T1000 (cell line): ENCODE data around the gene EYA2.

Experiments used
- DNase-seq: peaks from one replicate; lab custom pipeline; 2025; ENCODE audit warnings: mixed read lengths; lab: John Stamatoyannopoulos, UW

Gene EYA2

DNA sequence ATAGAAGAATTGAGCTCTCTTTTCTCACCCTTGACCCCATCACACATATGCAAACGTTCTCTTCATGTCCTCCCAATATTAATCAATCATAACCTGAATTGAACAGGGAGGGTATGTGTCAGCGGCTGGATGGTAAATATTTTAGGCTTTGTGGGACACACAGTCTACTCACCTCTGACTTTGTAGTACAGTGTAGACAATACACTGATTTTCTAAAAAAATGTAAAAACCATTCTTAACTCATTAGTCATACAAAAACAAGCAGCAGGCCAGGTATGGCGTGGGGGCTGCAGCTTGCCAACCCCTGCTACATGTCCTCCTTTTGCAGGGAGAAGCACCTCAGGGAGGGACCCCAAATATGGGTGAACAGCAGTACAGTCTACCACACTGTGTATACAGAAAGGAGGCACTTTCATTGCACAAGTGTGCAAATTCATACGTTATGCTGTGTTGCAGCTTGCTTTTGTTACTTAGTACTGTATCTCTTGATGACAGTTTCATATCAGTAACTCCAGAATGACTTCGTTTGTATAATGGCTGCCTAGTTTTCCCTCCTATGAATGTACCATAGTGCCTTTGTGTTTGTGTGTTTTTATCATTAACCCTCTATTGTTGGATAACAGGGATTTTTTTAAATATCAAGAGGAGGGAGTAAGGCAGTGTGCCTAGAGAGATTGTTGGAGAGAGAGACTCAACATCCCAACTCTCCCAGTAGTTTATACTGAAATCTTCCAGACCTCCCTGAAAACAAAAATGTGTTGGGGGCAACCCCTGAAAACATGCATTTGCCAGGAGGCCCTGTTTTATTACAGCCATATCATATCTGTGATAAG lies 247.5 kb downstream of the EYA2 start:
- no peak for DNase-seq

DNA sequence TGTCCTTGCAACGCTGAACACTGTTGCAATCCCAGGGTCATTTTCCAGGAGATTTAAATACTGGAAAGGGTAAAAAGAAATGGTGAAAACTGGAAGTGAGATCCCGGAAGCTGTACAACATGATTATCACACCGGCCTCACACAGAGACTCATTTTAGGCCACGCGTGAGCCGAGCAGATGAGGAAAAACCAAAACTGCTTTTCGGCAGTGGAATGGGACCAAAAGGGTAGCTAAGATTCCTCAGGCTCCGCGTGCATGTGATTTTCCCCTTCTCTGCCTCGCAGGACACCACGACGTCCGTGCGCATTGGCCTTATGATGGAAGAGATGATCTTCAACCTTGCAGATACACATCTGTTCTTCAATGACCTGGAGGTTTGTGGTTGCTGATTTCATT lies 248.1 kb downstream of the EYA2 start:
- no peak for DNase-seq

DNA sequence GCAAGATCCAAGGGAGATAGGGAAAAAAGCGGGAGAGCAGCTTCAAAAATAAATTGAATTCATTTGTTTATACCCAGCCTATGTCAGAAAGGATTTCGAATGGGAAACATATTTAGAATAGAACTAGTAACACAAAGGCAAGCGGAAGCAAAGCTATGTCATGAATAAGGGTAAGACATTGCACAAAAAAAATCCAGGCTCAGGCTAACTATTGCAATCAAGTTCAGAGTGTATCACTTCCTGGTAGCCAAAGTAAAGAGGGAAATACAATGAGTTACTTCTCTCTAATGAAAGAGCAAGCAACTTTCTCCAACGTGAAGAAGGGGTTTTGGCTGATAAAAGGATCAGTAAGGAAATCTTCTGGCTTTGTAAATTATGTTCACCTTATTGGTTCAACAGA lies 249.0 kb downstream of the EYA2 start:
- no peak for DNase-seq

DNA sequence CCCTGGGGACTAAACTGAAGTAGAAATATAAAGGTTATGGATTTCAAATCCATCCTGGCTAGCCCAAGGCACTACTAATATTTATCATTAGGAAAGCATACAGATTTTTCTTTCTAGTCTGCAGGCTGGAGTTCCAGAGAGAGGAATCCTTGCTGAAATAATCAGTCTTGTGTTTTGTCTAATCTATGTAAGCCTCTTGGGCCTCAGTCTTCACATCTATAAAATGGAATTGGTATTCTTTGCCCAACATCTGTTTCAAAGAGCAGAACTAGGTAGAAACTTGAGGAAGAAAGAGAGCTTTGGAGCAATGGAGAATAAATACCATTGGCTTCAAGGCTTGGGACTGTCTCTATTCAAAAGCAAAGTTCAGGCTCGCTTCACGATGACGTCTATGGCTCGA lies 249.8 kb downstream of the EYA2 start:
- DNase-seq: no peak

DNA sequence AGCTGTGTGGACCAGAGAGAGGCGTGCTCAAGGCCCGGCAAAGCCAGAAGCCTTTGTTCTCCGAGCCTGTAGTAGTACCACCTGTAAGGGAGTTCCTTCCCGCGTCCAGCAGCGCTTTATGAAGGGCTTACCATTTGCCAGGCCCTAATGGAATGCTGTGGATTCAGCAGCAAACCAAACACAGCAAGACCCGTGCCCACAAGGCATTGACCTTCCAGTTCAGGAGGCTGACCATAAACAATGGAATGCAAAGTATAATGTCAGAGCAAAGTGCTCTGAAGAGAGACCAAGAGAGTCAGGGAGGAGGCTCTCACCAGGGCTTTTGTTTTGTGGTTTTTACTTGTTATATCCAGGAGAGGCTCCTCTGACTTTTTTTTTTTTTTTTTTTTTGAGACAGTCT lies 252.0 kb downstream of the EYA2 start:
- DNase-seq: peak; percentile 80

DNA sequence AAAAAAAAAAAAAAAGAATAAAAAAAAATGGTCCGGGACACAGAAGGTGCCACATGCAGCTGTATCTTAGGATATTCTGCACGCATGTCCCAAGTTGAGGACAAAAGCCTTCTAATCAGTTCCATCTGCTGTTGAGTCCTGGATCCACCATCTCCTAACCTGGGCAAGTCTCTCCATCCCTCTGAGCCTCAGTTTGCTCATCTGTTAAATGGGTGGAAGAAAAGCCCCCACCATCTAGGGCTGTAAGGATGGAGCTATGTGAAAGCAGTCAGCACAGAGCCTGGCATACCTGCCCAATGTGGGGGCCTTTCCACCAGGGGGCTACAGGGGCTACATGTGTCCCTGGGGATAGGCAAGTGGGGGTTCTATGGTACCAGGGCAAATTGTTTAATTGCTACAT lies 253.4 kb downstream of the EYA2 start:
- DNase-seq: no peak

DNA sequence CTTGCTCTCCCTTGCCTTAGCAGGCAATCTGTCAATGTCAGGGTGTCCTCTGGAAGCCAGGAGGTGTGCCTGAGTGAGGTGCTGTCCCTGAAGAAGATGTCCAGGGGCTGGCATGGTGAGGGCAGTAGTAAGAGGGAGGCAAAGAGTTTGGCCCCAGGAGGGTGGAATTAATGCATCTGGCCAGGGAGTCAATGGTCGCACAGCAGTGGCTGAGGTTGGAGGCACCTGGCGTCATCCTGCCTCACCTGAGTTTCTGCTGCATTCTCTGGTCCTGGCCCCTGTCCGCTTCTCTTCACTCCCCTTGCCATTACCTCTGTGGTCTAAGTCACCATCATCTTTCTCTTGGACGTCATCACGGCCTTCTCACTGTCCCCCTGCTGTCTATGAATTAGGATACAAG lies 255.3 kb downstream of the EYA2 start:
- no peak for DNase-seq

DNA sequence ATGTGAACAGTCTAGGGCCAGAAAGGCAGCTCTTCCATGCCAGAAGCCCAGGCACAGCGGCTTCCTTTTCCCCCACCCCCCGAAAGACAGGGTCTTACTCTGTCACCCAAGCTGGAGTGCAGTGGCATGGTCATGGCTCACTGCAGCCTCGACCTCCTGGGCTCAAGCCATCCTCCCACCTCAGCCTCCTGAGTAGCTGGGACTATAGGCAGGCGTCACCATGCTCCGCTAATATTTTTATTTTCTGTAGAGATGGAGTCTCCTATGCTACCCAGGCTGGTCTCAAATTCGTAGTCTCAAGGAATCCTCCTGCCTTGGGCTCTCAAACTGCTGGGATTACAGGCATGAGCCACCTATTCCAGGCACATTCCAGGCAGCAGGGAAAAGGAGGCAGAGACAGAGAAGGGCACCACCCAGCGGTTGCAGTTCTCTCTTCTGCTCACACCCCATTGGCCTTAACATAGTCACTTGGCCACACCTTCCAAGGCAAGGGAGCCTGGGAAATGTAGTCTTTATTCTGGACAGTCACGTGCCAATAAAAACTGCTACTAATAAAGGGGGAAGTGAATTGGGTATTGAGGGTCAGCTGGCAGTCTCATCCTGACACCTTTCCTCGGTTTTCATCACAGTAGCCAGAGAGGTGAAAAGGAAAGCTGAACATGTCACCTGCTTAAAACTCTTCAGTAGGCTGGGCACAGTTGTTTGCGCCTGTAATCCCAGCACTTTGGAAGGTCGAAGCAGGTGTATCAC lies 255.9 kb downstream of the EYA2 start:
- DNase-seq: peak; percentile 53

DNA sequence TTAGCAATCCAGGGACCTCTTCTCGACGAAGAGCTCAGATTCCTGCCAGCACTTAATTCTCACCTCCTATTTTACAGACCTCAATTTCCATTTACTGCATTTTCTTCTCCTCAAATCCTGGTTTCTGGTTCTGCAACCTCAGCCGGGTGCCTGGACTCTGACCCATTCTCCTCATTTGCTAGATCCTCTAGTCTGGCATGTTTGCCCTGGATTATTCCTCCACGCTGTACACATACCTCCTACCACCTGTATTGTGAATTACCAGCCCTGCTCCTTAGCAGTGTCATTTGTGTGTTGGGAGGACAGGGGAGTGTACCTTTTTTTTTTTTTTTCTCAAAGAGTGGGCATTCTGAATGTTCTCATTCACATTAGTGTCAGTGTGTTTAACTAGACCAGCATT lies 257.4 kb downstream of the EYA2 start:
- no peak for DNase-seq

DNA sequence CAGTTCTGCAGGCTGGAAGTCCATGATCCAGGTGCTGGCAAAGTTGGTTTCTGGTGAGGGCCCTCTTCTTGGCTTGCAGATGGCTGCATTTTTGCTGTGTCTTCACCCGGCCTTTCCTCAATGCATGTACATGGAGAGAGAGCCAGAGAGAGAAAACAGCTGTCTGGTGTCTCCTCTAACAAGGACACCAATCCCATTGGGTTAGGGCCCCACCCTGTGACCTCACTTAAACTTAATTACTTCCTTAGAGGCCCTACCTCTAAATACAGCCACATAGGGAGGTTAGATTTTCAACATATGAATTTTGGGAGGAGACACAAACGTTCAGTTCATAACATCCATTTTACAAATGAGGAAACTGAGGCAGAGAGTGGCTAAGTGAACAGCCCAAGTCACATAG lies 259.4 kb downstream of the EYA2 start:
- no peak for DNase-seq

DNA sequence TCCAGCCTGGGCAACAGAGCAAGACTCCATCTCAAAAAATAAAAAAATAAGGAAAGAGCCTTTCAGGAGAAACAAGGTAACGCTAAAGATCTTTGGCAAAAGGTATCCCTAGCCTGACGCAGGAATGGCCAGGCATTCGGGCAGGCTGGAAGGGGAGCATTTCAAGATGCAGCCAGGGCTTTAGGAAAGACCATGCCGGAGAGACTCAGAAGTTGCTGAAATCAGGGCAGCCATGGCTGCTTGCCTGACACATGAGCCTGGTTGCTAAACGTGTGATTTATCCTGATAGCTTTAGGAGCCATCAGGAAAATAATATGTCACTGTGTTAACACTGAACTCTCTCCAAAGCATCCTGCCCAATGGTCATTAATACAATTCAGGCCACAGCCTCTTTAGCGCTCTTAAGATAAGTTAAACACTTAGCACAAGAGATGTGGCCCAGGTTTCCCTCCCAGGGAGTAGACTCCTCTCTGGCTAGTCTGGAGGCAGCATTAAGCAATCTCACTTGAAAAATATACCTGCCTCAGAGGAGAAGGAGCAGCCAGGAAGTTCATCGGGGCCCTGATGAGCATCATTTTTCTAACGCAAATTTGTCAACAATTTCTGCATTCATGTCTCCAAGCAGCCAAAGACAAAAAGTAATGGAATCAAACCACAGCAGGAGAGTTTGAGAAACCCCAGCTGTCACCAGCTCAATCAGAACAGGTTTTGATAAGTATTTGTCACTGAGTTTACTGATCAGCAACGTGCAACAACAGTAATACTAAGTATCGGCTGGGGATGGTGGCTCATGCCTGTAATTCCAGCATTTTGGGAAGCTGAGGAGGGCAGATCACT lies 261.9 kb downstream of the EYA2 start:
- DNase-seq: no peak

DNA sequence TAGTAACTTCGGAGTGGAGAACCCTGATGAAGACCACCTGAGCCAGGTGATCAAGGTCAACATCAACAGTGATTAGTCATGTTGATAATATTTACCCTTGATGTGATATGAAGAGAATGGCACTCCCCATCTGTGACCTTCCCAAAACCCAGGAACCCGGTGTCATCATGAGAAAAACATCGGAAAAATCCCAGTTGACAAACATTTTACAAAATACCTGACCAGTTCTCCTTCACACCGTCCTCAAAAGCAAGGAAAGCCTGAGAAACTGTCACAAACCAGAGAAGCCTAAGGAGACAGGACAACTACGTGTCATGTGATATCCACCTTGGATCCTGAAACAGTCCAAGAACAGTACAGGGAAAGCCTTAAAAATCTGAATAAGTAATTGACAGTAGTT lies 264.5 kb downstream of the EYA2 start:
- DNase-seq: no peak

DNA sequence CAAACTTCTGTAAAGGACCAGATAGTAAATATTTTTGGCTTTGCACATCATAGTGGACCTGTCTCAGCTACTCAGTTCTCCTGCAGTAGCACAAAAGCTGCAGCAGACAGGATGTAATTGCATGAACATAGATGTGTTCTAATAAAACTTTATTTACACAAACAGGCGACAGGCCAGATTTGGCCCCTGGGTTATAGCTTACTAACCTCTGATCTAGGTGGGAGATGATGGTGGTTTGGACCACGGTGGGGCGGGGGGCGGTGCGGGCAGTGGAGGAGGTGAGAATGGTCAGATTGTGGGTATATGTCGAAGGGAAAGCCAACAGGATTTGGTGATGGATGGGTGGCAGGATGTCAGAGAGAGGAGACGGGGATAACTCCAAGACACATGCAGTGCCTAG lies 265.6 kb downstream of the EYA2 start:
- no peak for DNase-seq

DNA sequence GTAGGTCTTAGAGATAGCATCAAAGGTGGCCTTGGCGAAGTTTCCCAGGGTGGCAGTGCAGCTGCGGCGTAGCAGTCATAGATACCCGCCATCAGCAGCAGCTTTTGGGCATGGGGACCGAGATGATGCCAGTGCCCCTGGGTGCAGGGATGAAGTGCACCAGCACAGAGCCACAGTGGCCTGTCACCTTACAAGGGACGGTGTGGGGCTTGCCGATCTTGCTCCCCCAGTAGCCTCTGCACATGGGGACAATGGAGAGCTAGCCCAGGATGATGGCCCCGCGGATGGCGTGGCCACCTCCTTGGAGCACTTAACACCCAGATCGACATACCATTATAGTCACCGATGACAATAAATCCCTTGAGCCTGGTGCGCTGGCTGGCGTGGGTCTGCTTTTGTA lies 266.3 kb downstream of the EYA2 start:
- DNase-seq: no peak

DNA sequence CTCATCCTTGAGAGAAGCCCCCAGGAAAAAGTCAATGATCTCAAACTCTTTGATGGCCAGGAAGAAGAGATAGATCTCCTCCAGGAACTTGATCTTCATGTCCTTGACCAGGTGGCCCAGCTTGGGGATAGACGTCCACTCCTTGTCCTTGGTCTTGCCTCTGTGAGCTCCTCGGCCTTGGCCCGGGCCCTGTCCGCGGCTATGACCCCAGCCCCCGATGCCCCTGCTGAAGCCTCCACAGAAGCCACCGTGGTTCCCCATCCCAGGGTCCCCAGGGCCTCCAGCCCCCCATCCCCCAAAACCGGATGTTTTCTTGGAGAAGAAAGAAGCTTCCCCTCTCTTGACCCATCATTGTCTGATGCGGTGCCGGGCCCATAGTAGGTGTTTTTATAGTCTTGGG lies 266.8 kb downstream of the EYA2 start:
- DNase-seq: no peak

DNA sequence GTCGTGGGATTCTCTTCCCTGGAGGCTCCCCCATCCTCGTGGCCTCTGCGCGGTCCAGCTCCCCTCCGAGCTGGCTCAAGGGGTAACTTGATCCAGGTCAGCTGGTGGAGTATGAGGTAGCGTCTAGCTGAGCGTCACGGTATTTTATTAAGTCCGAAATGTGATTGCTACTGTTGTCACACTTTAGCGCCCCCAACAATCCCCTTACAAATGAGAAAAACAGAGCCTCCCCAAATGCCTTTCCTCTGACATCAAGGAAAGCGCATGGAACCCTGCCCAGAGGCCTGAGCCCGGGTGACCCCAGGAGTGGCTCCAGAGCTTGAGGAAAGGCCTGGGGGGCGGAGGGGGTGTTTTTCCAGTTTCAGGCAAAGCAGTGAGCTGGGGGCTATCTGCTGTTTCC lies 269.5 kb downstream of the EYA2 start:
- no peak for DNase-seq

DNA sequence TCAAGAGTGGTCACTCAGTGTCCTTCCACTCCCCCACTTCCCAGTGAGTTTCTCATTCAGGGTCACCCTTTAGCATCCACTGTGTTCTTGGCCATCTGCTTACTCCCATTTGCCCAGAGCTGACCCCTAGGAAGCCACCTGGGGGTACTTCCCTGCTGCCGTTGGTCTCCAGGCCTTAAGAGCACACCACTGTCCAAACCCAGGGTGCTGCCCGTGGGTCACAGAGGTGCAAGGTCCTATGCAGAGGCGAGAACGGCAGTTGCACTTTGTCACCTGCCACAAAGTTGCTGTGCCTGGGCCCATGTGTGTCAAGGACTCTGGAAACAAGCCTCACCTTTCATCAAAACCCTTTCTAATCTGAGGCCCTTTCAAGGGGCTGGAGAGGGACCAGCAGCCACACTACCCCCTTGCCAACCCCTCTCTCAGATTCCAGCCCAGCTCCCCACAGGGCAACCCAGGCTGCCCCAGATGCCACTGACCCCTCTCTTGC lies 270.8 kb downstream of the EYA2 start:
- no peak for DNase-seq

DNA sequence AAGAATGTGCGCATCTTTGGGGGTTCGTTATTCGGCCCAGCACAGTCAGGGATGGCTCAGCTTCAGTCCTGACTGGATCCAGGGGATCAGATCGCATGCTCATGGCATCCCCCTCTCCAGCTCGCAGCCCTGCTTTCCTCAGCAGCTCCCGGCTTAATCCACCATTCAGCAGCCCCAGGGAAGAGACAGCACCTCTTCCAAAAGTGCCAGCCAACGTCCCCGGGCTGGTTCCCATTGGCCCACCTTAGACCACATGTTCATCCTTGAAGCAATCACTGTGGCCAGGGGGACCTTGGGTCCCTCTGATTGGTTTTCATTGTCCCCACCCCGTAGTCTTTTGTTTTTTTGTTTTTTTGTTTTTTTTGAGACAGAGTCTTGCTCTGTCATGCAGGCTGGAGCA lies 273.2 kb downstream of the EYA2 start:
- DNase-seq: no peak

DNA sequence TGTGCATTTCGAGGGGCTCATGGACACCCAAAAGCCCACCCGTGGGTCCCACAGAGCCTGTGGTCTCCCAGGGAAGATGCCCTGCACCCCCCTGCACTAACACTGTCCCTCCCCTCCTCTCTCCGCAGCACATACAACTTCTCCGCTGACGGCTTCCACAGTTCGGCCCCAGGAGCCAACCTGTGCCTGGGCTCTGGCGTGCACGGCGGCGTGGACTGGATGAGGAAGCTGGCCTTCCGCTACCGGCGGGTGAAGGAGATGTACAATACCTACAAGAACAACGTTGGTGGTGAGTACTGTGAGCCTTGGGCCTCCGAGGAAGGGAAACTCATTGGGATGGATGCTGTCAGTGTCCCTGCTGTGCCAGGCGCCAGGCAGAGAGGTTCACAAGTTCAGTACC lies 277.9 kb downstream of the EYA2 start:
- DNase-seq: no peak

DNA sequence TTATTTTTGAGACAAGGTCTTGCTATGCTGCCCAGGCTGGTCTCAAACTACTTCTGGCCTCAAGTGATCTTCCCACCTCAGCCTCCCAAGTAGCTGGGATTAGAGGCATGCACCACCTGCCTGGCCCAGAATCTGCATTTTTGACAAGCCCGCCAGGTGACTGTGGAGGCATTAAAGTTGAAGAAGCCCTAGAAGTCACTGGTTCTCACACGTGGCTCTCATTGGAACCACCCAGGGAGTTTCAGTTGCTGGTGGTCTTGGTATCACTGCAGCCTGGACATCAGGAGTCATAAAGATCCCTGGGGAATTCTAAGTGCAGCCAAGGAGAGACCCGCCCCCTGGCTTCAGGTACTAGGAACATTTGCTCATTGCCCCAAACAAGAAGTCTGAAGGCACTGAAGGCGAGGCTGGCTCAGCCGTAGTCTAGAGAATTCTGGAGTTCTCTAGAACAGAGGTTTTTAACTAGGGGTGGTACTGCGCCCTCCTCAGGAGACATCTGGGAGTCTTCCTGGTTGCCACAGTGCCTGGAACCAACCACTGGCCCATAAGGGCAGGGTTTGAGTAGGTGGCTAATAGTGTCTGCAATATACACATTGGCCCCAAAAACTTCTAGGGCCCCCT lies 279.1 kb downstream of the EYA2 start:
- no peak for DNase-seq

DNA sequence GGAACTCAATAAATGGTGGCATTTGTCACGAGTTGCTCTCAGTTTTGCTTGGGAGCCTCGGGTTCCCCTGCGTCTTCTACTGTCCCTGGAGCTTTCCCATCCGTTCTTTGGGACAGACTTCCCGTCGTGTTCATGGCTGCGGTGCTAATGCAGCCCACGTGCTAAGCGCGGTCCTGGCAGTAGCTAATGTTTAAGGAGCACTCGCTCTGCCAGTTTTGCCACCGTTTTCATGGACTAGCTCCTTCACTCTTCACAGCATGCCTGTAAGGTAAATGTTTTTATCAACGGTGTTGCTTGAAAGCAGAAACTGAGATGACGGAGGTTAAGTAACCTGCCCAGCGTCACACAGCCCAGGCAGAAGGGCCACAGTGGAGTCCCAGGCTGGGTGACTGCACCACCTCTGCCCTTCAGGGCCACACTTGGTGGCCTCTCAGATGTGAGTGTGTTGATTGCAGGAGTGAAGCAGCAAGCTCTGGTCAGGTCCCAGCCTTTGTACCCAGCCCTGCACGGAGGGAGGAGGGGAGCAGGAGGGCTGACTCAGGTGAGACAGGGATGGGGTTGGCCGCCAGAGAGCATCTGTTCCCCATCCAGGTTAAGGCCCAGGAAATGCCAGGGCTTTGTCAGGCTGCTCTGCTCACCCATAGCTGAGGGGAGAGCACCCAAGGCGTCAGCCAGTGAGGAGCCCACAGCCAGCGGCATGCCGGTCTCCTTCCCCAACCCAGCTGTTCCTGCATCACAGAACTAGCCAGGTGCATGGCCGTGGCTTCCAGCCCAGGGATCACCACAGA lies 280.0 kb downstream of the EYA2 start:
- DNase-seq: no peak
